HG03025 (cell line): Measurements from ENCODE around the gene MAPK13.
"Not testable (repeated sequence)": the region's sequence is repeated elsewhere in the genome, so short reads cannot be mapped to it uniquely, and the experiment has no call there.

Source experiments
- ATAC-seq: cut with Tn5 transposase; IDR thresholded peaks from one replicate; pipeline ENCODE4 v1.9.1; 2021; ENCODE audit warnings: mild to moderate bottlenecking, moderate library complexity; ENCODE audit not compliant: unreplicated experiment, low FRiP score

The MAPK13 gene

GRCh38 chr6:36113703-36114102 is 16.6 kb upstream of the MAPK13 start:
- no peak for ATAC-seq

GRCh38 chr6:36114798-36115408 is 15.4 kb upstream of the MAPK13 start:
- no peak for ATAC-seq

- ATAC-seq, result no peak
Observed at GRCh38 chr6:36115412-36115811, 14.9 kb upstream of the MAPK13 start.

- ATAC-seq, result no peak
Observed at GRCh38 chr6:36116066-36116864, 14.0 kb upstream of the MAPK13 start.

- ATAC-seq, result no peak
Observed at GRCh38 chr6:36116943-36117342, 13.4 kb upstream of the MAPK13 start.

GRCh38 chr6:36117658-36118549 is 12.4 kb upstream of the MAPK13 start:
- no peak for ATAC-seq

GRCh38 chr6:36118550-36119107 is 11.7 kb upstream of the MAPK13 start:
- ATAC-seq, result no peak

- no peak for ATAC-seq
Observed at GRCh38 chr6:36119209-36119608, 11.1 kb upstream of the MAPK13 start.

- no peak for ATAC-seq
Observed at GRCh38 chr6:36120018-36120417, 10.3 kb upstream of the MAPK13 start.

GRCh38 chr6:36120539-36120938 is 9.8 kb upstream of the MAPK13 start:
- no peak for ATAC-seq

GRCh38 chr6:36120979-36121786 is 9.1 kb upstream of the MAPK13 start:
- ATAC-seq, result no peak

- no peak for ATAC-seq
Observed at GRCh38 chr6:36121787-36122494, 8.4 kb upstream of the MAPK13 start.

GRCh38 chr6:36122495-36123269 is 7.6 kb upstream of the MAPK13 start:
- ATAC-seq, result no peak

GRCh38 chr6:36123270-36124139 is 6.8 kb upstream of the MAPK13 start:
- no peak for ATAC-seq

- ATAC-seq, result not testable (repeated sequence)
Observed at GRCh38 chr6:36124346-36124745, 6.0 kb upstream of the MAPK13 start.

GRCh38 chr6:36124881-36125280 is 5.4 kb upstream of the MAPK13 start:
- ATAC-seq, result no peak

- no peak for ATAC-seq
Observed at GRCh38 chr6:36125575-36125974, 4.7 kb upstream of the MAPK13 start.

- no peak for ATAC-seq
Observed at GRCh38 chr6:36126121-36126520, 4.2 kb upstream of the MAPK13 start.
